GM13976 (cell line): Measurements from ENCODE around the gene PNRC2.
"Not testable (repeated sequence)": the region's sequence is repeated elsewhere in the genome, so short reads cannot be mapped to it uniquely, and the experiment has no call there.

ENCODE experiments used
- DNase-seq: peaks from one replicate; pipeline ENCODE4 v3.0.0; 2012; ENCODE audit warnings: low spot score
- CTCF ChIP-seq: IDR thresholded peaks from 2 replicates; pipeline ENCODE4 v1.5.1; 2012; ENCODE audit warnings: borderline replicate concordance, mild to moderate bottlenecking; ENCODE audit not compliant: insufficient read depth; ENCODE audit errors: extremely low read depth, missing control alignments, control extremely low read depth
- in situ Hi-C: fragments of 300-500 bp; cut with MboI; formaldehyde crosslinking; loops from one replicate; pipeline ENCODE4 v1.12.0; 2022; ENCODE audit warnings: low sequenced_read_pairs, mixed read lengths, inconsistent platforms; ENCODE audit not compliant: unreplicated experiment

The PNRC2 gene

DNA sequence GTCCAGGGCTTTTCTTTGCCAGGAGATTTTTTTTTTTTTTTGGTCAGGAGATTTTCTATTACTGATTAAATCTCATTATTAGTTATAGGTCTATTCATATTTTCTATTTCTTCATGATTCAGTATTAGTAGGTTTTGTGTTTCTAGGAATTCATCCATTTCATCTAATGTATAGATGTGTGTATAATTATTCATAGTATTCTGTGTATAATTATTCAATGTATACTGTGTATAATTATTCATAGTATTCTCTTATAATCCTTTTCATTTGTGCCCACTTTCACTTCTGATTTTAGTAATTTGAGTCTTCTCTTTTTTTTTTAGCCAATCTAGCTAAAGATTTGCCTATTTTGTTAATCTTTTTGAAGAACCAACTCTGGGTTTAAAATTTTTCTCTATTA, 12.3 kb upstream of the PNRC2 start:
- in situ Hi-C loops, result no loop called here

GRCh38 chr1:23953020-23953419, 6.6 kb upstream of the PNRC2 start:
- DNase-seq, result no peak

More for the DNA sequence above, 12.3 kb upstream of the PNRC2 start:
- no peak for DNase-seq
- TF ChIP-seq CTCF, result no peak

DNA sequence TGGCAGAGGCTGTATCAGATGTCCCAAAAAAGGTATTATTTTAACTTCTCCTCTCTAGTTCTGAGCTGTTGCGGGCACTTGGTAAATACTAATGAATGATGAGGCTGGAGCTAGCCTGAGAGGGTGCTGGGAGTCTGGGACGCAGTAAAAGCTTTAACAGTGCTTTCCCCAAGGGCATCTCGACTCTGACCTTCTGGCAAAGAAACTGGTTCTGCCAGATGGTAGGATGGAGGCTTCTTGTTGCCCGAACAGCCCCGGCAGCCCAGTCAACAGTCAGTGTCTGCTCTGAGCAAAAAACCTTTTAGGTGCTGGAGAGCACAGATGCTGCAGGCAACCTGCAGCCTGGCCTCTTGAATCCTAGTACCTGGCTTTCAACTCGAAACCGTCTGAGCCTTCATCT, 2.5 kb upstream of the PNRC2 start:
- no peak for TF ChIP-seq CTCF
- in situ Hi-C loops, result no loop called here
- DNase-seq, result no peak

More at GRCh38 chr1:23953020-23953419, 6.6 kb upstream of the PNRC2 start:
- in situ Hi-C loops, result no loop called here
- no peak for TF ChIP-seq CTCF

DNA sequence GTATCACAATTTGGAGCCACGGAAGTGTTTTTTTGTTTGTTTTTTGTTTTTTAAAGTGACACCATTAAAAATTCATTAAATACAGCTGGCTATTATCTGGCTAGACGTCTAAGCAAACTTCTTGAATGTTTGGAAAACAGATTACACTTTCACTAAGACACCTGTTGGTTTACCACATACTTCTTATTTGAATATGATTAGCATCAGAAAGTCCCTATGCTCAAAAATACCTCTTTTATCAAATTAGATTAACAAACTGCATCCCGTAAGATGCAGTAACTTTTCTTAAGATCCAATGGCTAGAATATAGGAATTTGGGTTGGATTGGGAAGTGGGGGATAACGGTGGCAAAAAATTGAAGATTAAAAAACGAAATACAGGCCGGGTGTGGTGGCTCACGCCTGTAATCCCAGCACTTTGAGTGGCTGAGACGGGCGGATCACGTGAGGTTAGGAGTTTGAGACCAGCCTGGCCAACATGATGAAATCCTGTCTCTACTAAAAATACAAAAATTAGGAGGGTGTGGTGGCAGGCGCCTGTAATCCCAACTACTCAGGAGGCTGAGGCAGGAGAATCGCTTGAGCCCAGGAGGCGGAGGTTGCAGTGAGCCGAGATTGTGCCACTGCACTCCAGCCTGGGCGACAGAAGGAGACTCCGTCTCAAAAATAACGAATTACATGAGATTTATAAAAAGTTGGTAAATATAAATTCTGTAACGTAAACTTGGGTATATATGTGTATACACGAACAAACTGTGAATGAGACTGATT, 1.4 kb upstream of the PNRC2 start:
- in situ Hi-C loops, DNase-seq: not testable (repeated sequence)

DNA sequence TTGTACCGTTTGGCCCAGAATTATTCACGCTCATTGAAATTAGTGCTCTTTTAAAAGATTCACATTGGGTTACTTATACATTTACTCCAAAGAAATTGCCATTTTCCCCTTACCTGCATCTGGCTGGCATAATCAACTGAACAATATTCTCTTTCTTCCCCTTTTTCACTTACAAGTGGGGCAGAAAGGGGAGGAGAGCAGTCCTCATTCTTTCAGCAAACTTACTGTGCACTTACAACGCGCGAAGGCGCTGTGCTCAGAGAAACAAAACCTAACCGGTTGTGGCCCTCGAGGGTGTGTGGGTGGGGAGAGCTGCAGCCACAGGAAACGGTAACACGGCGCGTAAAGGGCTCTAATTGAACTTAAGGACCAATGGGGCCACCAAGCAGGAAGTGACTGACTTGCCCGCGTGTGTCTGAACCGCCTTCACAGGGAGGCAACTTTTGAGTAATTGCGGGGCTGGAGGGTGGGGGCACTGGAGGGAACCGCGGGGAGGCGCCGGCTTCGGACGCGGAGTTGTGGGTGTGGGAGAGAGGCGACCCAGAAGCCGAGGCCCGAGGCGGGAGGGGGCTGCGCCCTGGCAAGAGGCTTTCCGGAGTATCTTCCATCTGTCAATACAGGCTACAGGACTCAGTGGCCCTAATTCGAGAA, 693 bp upstream of the PNRC2 start:
- in situ Hi-C loops, result no loop called here
- peak; percentile 59 for TF ChIP-seq CTCF
- peak; percentile 91 for DNase-seq

GRCh38 chr1:23960291-23961020, 828 bp downstream of the PNRC2 start:
- in situ Hi-C loops, result no loop called here
- DNase-seq, result no peak
- no peak for TF ChIP-seq CTCF

GRCh38 chr1:23963617-23964234, 4.1 kb downstream of the PNRC2 start:
- TF ChIP-seq CTCF, result no peak
- in situ Hi-C loops, result no loop called here
- no peak for DNase-seq
